A673 (cell line): ENCODE data around the gene ZNF132. TPM values are rescaled to one million over a fixed set of nuclear protein-coding genes. Genes with fewer than 3 reads are reported as not detected.

Experiments used
- BruUV-seq: library from RNA; stranded (reverse); fragments of 400-500 nt; replicated peaks from 2 replicates; lab custom pipeline; 2021; lab: Mats Ljungman, UMichigan
- CTCF ChIA-PET: fragments of 300-600 bp; sonication (Branson Sonifier 250); formaldehyde crosslinking; loops from one replicate; lab custom pipeline; 2022; ENCODE audit warnings: antibody characterized with exemption; lab: Charles Lee
- POLR2A ChIA-PET: fragments of 300-600 bp; sonication (Branson Sonifier 250); formaldehyde crosslinking; loops from one replicate; lab custom pipeline; 2022; ENCODE audit warnings: antibody characterized with exemption; ENCODE audit not compliant: low non-redundant PET; lab: Charles Lee
- DNase-seq: peaks from one replicate; pipeline ENCODE4 v3.0.0-alpha.2; 2015; ENCODE audit warnings: low spot score
- H3K27ac ChIP-seq: fragments of 200-600 bp; sonication (generic); 2 replicates; pipeline ENCODE4 v1.5.1; 2016; ENCODE audit warnings: mixed run types, low read depth, mild to moderate bottlenecking, mixed read lengths, antibody characterized with exemption, low read length; ENCODE audit not compliant: poor library complexity, severe bottlenecking
- H3K27me3 ChIP-seq: fragments of 200-600 bp; sonication (generic); replicated peaks from 2 replicates; pipeline ENCODE4 v1.6.1; 2017; ENCODE audit warnings: mixed run types, low read depth, mild to moderate bottlenecking, mixed read lengths, antibody characterized with exemption, low read length; ENCODE audit not compliant: insufficient read depth, poor library complexity
- H3K36me3 ChIP-seq: fragments of 200-600 bp; sonication (generic); 2 replicates; pipeline ENCODE4 v1.6.1; 2016; ENCODE audit warnings: mixed run types, mild to moderate bottlenecking, mixed read lengths, antibody characterized with exemption, low read length; ENCODE audit not compliant: insufficient read depth, poor library complexity, severe bottlenecking
- H3K4me1 ChIP-seq: fragments of 200-600 bp; sonication (generic); 2 replicates; pipeline ENCODE4 v1.6.1; 2017; ENCODE audit warnings: mixed run types, mild to moderate bottlenecking, mixed read lengths, antibody characterized with exemption, low read length; ENCODE audit not compliant: insufficient read depth, poor library complexity, severe bottlenecking
- H3K4me3 ChIP-seq: fragments of 200-600 bp; sonication (generic); 2 replicates; pipeline ENCODE4 v1.5.1; 2016; ENCODE audit warnings: low read depth, mixed run types, mild to moderate bottlenecking, mixed read lengths, low read length; ENCODE audit not compliant: poor library complexity, severe bottlenecking
- H3K9me3 ChIP-seq: fragments of 200-600 bp; sonication (generic); 2 replicates; pipeline ENCODE4 v1.6.1; 2016; ENCODE audit warnings: mixed run types, low read depth, mild to moderate bottlenecking, mixed read lengths, antibody characterized with exemption, low read length; ENCODE audit not compliant: poor library complexity, severe bottlenecking
- EZH2 ChIP-seq: fragments of 200-600 bp; sonication (generic); IDR thresholded peaks from 2 replicates; pipeline ENCODE4 v1.6.1; 2017; ENCODE audit warnings: borderline replicate concordance, low read depth, mild to moderate bottlenecking, mixed read lengths, antibody characterized with exemption, low read length; ENCODE audit not compliant: poor library complexity, severe bottlenecking
- intact Hi-C: fragments of 100-400 bp; cut with micrococcal nuclease; formaldehyde crosslinking; loops from one replicate; pipeline ENCODE4 v1.10.0; 2022; ENCODE audit not compliant: unreplicated experiment
- total RNA-seq: library from RNA; stranded (reverse); gene quantifications from 2 replicates; pipeline ENCODE4 v1.2.3, GENCODE V29; 2021
- TF ChIP-seq, protein P1 (sequence below): fragments of 300-800, 200-600 bp; sonication (generic); conservative IDR thresholded peaks from 2 replicates; pipeline ENCODE4 v1.5.1; 2017; ENCODE audit warnings: low read depth, mild to moderate bottlenecking, antibody characterized with exemption, low read length, moderate library complexity, mixed read lengths

Gene ZNF132
- total RNA-seq, 1 experiment from 2014 or later = 9.1 TPM

- H3K9me3 ChIP-seq = no peaks in the 10 kb centered on the region
- TF ChIP-seq, protein P1, sequence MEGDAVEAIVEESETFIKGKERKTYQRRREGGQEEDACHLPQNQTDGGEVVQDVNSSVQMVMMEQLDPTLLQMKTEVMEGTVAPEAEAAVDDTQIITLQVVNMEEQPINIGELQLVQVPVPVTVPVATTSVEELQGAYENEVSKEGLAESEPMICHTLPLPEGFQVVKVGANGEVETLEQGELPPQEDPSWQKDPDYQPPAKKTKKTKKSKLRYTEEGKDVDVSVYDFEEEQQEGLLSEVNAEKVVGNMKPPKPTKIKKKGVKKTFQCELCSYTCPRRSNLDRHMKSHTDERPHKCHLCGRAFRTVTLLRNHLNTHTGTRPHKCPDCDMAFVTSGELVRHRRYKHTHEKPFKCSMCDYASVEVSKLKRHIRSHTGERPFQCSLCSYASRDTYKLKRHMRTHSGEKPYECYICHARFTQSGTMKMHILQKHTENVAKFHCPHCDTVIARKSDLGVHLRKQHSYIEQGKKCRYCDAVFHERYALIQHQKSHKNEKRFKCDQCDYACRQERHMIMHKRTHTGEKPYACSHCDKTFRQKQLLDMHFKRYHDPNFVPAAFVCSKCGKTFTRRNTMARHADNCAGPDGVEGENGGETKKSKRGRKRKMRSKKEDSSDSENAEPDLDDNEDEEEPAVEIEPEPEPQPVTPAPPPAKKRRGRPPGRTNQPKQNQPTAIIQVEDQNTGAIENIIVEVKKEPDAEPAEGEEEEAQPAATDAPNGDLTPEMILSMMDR = no peak
- no peak for TF ChIP-seq EZH2
- no peaks in the 10 kb centered on the region for H3K36me3 ChIP-seq
- H3K27ac ChIP-seq = peak overlapping the region; percentile 88
- no peaks in the 10 kb centered on the region for H3K27me3 ChIP-seq
- ChIA-PET POLR2A (no interaction called here), CTCF (no interaction called here)
- peak overlapping the region; percentile 72 for H3K4me3 ChIP-seq
- peaks cover 14% of the 10 kb centered on the region for H3K4me1 ChIP-seq
- DNase-seq = peak; percentile 100
- no TSS peak for BruUV-seq
- intact Hi-C loops = loop anchor here (1.0 kb wide), 1 partner anchor 158 kb away; no protein-coding TSS in a partner anchor
Observed at GRCh38 chr19:58400916-58401839, 38.8 kb downstream of the ZNF132 start.

DNA sequence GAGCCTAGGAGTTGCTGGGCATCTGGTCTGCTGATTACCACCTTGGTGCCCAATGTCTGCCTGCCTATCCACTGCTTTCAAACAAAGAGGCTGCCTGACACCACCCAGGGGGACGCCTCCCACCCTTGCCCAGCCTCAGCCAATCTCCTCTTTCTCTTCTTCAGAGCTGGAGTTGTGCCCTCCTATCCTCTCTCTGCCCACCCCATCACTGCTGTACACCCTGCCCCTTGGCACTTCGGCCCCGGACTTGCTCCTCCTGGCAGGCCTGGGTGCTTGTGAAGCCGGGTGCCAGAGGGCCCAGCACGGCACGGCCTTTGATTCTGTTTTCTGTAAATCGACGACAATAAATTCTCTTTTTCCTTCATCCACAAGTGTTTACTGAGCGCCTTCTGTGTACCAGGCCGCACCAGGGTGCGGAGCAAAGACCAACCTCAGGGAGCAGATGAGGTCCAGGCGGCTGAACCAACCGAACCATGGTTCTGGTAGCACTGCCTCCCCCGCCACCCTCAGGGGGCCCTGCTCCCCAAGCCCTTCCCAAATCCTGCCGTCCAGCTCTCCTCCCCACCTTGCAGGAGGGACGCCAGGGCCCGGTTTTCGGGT is 39.5 kb downstream of the ZNF132 start:
- Histone ChIP-seq H3K9me3 (no peaks in the 10 kb centered on the region), H3K27me3 (no peaks in the 10 kb centered on the region), H3K36me3 (peaks cover 1% of the 10 kb centered on the region), H3K27ac (peak overlapping the region; percentile 41), H3K4me1 (peaks cover 14% of the 10 kb centered on the region), H3K4me3 (peak overlapping the region; percentile 72)
- TF ChIP-seq EZH2 = no peak
- TF ChIP-seq, protein P1 = no peak
- BruUV-seq = no TSS peak
- intact Hi-C loops = no loop called here
- ChIA-PET POLR2A (no interaction called here), CTCF (no interaction called here)
- no peak for DNase-seq

GRCh38 chr19:58399903-58400302 is 40.0 kb downstream of the ZNF132 start:
- H3K27ac ChIP-seq = no peak overlapping the region
- no peak for TF ChIP-seq EZH2
- TF ChIP-seq, protein P1 = no peak
- no peaks in the 10 kb centered on the region for H3K9me3 ChIP-seq
- no TSS peak for BruUV-seq
- no peaks in the 10 kb centered on the region for H3K27me3 ChIP-seq
- H3K4me3 ChIP-seq = no peak overlapping the region
- CTCF ChIA-PET = no interaction called here
- intact Hi-C loops = no loop called here
- POLR2A ChIA-PET = no interaction called here
- no peak for DNase-seq
- peaks cover 6% of the 10 kb centered on the region for H3K36me3 ChIP-seq
- peaks cover 14% of the 10 kb centered on the region for H3K4me1 ChIP-seq
